ENCODE results near the gene STIMATE.

- TF ChIP-seq CTCF (IDR thresholded peaks at IDR 0.05) (no peak), POLR2A (IDR thresholded peaks at IDR 0.05) (no peak)
Measured at GRCh38 chr3:52847726-52848125, 49.6 kb downstream of the STIMATE start.
